ENCODE measurements around the gene PSMC2. TPM values are rescaled to one million over a fixed set of nuclear protein-coding genes. Genes with fewer than 3 reads are reported as not detected.

Gene PSMC2
- total and polyA plus RNA-seq, 4 donors: 92.2 to 158 (median 97.1) TPM

DNA sequence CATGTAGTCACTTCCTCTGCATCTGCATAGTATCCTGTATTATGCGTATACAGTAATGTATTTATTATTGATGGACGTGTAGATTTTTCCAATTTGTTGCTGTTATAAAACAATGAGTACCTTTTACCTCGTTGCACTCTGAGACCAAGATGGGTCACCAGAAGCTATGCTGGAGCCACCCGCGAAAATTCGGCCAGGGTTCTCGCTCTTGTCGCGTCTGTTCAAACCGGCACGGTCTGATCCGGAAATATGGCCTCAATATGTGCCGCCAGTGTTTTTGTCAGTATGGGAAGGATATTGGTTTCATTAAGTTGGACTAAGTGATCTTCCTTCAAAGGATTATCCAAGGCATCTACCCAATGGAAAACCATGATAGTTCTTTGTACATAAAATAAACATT is 1.0 kb downstream of the PSMC2 start:
- 13% methylated on average over 13 of the region's 13 CpGs for WGBS
- Histone ChIP-seq H3K4me1 (ENCODE audit: control insufficient read depth in 4 of 4, insufficient read depth in 4 of 4, low read length in 3 of 4) (peaks cover 12 to 57% (median 42%) of the 10 kb centered on the region in 4 donors), H3K9me3 (ENCODE audit: control insufficient read depth in 4 of 4, low read length in 3 of 4) (no peaks in the 10 kb centered on the region), H3K27me3 (ENCODE audit: control insufficient read depth in 4 of 4, insufficient read depth in 4 of 4, low read length in 3 of 4) (no peaks in the 10 kb centered on the region), H3K36me3 (ENCODE audit: control insufficient read depth in 4 of 4, insufficient read depth in 3 of 4, low read depth in 1 of 4, low read length in 3 of 4) (peaks cover 0 to 2% (median 0%) of the 10 kb centered on the region in 4 donors), H3K4me3 (ENCODE audit: low read depth in 1 of 3, low read length in 3 of 3) (peak overlapping the region; percentile 75 to 85 (median 78)), H3K27ac (ENCODE audit: low read depth in 1 of 2, low read length in 2 of 2) (no peak overlapping the region), H3K9ac (ENCODE audit: low read depth in 1 of 2, low read length in 2 of 2) (peak overlapping the region; percentile 81 to 90)
- DNase-seq (ENCODE audit: low spot score): no peak
- no peak for TF ChIP-seq NR2F2 (IDR thresholded peaks at IDR 0.05)
- no peak for TF ChIP-seq TAF1 (conservative IDR thresholded peaks at IDR 0.05)
- no peak for TF ChIP-seq EGR1 (IDR thresholded peaks at IDR 0.05; ENCODE audit: low read depth in 2 of 2)
- TF ChIP-seq YY1 (IDR thresholded peaks at IDR 0.05): no peak
- TF ChIP-seq SP1 (IDR thresholded peaks at IDR 0.05): no peak
- TF ChIP-seq, protein P1, sequence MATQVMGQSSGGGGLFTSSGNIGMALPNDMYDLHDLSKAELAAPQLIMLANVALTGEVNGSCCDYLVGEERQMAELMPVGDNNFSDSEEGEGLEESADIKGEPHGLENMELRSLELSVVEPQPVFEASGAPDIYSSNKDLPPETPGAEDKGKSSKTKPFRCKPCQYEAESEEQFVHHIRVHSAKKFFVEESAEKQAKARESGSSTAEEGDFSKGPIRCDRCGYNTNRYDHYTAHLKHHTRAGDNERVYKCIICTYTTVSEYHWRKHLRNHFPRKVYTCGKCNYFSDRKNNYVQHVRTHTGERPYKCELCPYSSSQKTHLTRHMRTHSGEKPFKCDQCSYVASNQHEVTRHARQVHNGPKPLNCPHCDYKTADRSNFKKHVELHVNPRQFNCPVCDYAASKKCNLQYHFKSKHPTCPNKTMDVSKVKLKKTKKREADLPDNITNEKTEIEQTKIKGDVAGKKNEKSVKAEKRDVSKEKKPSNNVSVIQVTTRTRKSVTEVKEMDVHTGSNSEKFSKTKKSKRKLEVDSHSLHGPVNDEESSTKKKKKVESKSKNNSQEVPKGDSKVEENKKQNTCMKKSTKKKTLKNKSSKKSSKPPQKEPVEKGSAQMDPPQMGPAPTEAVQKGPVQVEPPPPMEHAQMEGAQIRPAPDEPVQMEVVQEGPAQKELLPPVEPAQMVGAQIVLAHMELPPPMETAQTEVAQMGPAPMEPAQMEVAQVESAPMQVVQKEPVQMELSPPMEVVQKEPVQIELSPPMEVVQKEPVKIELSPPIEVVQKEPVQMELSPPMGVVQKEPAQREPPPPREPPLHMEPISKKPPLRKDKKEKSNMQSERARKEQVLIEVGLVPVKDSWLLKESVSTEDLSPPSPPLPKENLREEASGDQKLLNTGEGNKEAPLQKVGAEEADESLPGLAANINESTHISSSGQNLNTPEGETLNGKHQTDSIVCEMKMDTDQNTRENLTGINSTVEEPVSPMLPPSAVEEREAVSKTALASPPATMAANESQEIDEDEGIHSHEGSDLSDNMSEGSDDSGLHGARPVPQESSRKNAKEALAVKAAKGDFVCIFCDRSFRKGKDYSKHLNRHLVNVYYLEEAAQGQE (IDR thresholded peaks at IDR 0.05): no peak
- TF ChIP-seq, protein P2, sequence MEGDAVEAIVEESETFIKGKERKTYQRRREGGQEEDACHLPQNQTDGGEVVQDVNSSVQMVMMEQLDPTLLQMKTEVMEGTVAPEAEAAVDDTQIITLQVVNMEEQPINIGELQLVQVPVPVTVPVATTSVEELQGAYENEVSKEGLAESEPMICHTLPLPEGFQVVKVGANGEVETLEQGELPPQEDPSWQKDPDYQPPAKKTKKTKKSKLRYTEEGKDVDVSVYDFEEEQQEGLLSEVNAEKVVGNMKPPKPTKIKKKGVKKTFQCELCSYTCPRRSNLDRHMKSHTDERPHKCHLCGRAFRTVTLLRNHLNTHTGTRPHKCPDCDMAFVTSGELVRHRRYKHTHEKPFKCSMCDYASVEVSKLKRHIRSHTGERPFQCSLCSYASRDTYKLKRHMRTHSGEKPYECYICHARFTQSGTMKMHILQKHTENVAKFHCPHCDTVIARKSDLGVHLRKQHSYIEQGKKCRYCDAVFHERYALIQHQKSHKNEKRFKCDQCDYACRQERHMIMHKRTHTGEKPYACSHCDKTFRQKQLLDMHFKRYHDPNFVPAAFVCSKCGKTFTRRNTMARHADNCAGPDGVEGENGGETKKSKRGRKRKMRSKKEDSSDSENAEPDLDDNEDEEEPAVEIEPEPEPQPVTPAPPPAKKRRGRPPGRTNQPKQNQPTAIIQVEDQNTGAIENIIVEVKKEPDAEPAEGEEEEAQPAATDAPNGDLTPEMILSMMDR (IDR thresholded peaks at IDR 0.05; ENCODE audit: low read depth, low read length, missing input control): no peak
- no peak for TF ChIP-seq ZBTB33 (IDR thresholded peaks at IDR 0.05)
- TF ChIP-seq HNF4A (conservative IDR thresholded peaks at IDR 0.05): no peak

DNA sequence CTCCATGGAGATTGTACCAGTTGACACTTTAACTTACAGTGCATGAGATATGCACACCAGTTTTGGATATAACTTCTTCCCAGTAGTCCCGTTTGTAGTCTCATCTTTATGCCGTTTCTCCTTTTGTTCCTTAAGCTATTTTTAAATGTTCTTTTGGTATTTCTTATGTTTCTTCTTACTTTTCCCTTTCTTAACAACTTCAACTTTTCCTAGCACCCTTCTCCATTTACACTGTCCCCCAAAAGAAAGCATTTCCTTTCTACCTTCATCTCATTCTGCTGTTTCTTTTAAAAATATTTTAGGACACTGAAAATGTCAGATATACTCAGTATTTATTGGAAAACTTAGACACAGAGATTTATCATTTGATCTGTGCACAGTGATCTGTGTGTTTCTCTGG is 1.5 kb downstream of the PSMC2 start:
- Histone ChIP-seq H3K27ac (ENCODE audit: low read depth in 1 of 2, low read length in 2 of 2) (no peak overlapping the region), H3K9ac (ENCODE audit: low read depth in 1 of 2, low read length in 2 of 2) (peak overlapping the region in 1 of 2 donors; percentile 58), H3K36me3 (ENCODE audit: control insufficient read depth in 4 of 4, insufficient read depth in 3 of 4, low read depth in 1 of 4, low read length in 3 of 4) (peaks cover 0 to 2% (median 0%) of the 10 kb centered on the region in 4 donors), H3K4me3 (ENCODE audit: low read depth in 1 of 3, low read length in 3 of 3) (peak overlapping the region in 2 of 3 donors; percentile 75 to 85), H3K4me1 (ENCODE audit: control insufficient read depth in 4 of 4, insufficient read depth in 4 of 4, low read length in 3 of 4) (peaks cover 12 to 53% (median 38%) of the 10 kb centered on the region in 4 donors), H3K9me3 (ENCODE audit: control insufficient read depth in 4 of 4, low read length in 3 of 4) (no peaks in the 10 kb centered on the region), H3K27me3 (ENCODE audit: control insufficient read depth in 4 of 4, insufficient read depth in 4 of 4, low read length in 3 of 4) (no peaks in the 10 kb centered on the region)
- no peak for TF ChIP-seq RAD21 (IDR thresholded peaks at IDR 0.05)
- no peak for DNase-seq (ENCODE audit: low spot score)
- 53% methylated on average over 2 of the region's 2 CpGs for WGBS

DNA sequence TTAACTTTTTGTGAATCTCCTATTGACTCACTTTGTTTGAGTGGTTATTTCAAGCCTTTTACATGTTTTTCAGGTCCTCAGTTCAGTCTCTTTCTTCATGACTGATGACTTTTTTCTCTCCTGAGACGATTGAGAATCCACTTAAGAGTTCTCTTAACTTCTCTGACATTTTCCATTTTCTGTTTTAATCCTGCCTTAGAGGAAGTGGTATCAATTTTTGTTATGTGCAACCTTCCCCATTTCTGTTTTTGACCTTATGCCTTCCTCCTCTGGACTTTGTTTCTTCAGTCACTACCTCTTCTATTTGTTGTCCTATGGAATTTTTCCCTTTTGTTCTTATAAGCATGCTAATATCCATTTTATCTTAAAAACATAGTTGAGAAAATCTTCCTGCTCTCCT is 2.4 kb downstream of the PSMC2 start:
- H3K4me3 ChIP-seq (ENCODE audit: low read depth in 1 of 3, low read length in 3 of 3): no peak overlapping the region
- 60% methylated on average over 1 of the region's 1 CpG for WGBS

More for the DNA sequence above, 2.4 kb downstream of the PSMC2 start:
- Histone ChIP-seq H3K4me1 (ENCODE audit: control insufficient read depth in 4 of 4, insufficient read depth in 4 of 4, low read length in 3 of 4) (peaks cover 12 to 52% (median 38%) of the 10 kb centered on the region in 4 donors), H3K36me3 (ENCODE audit: control insufficient read depth in 4 of 4, insufficient read depth in 3 of 4, low read depth in 1 of 4, low read length in 3 of 4) (peaks cover 0 to 9% (median 1%) of the 10 kb centered on the region in 4 donors), H3K27ac (ENCODE audit: low read depth in 1 of 2, low read length in 2 of 2) (no peak overlapping the region), H3K9ac (ENCODE audit: low read depth in 1 of 2, low read length in 2 of 2) (no peak overlapping the region), H3K9me3 (ENCODE audit: control insufficient read depth in 4 of 4, low read length in 3 of 4) (no peaks in the 10 kb centered on the region), H3K27me3 (ENCODE audit: control insufficient read depth in 4 of 4, insufficient read depth in 4 of 4, low read length in 3 of 4) (no peaks in the 10 kb centered on the region)
- DNase-seq (ENCODE audit: low spot score): no peak
- TF ChIP-seq, protein P1 (IDR thresholded peaks at IDR 0.05): no peak
- TF ChIP-seq FOXA1 (IDR thresholded peaks at IDR 0.05): no peak
